WTC11 (cell line): ENCODE data around the gene KRT85. TPM values are rescaled to one million over a fixed set of nuclear protein-coding genes. Genes with fewer than 3 reads are reported as not detected.

ENCODE experiments used
- ATAC-seq: fragments of 200-7000 bp; cut with Tn5 transposase; 2 replicates; pipeline ENCODE4 v1.10.0; 2021; ENCODE audit warnings: mild to moderate bottlenecking, moderate library complexity
- CTCF ChIA-PET: fragments of 300-600 bp; sonication (Branson Sonifier 250); formaldehyde crosslinking; loops from one replicate; lab custom pipeline; 2021; ENCODE audit warnings: antibody characterized with exemption; lab: Charles Lee
- POLR2A ChIA-PET: fragments of 350-600 bp; sonication (Branson Sonifier 250); formaldehyde crosslinking; loops from one replicate; lab custom pipeline; 2021; ENCODE audit warnings: antibody characterized with exemption; lab: Charles Lee
- DNase-seq: peaks from one replicate; pipeline ENCODE4 v3.0.0; 2021; ENCODE audit warnings: low spot score
- H3K27ac Mint-ChIP-seq: 2 replicates; pipeline ENCODE4 v1.8.0; 2021; ENCODE audit warnings: mixed read lengths
- H3K27me3 Mint-ChIP-seq: 2 replicates; pipeline ENCODE4 v1.8.0; 2021; ENCODE audit warnings: low read depth, mild to moderate bottlenecking, moderate library complexity, mixed read lengths
- H3K36me3 Mint-ChIP-seq: 2 replicates; pipeline ENCODE4 v1.8.0; 2021; ENCODE audit warnings: mixed read lengths
- H3K4me1 Mint-ChIP-seq: 2 replicates; pipeline ENCODE4 v1.8.0; 2022; ENCODE audit warnings: mixed read lengths
- H3K4me3 Mint-ChIP-seq: 2 replicates; pipeline ENCODE4 v1.8.0; 2021; ENCODE audit warnings: mild to moderate bottlenecking, moderate library complexity, mixed read lengths
- H3K9me3 Mint-ChIP-seq: 2 replicates; pipeline ENCODE4 v1.8.0; 2021; ENCODE audit warnings: mixed read lengths
- ATF1 ChIP-seq: sonication (generic); formaldehyde crosslinking; IDR thresholded peaks from 2 replicates; pipeline ENCODE4 v1.8.1; 2023; ENCODE audit warnings: mild to moderate bottlenecking, moderate library complexity, missing genetic modification reagents
- CREM ChIP-seq: sonication (generic); formaldehyde crosslinking; IDR thresholded peaks from 2 replicates; pipeline ENCODE4 v1.8.1; 2022; ENCODE audit warnings: mild to moderate bottlenecking, missing genetic modification reagents, moderate library complexity
- HMGA2 ChIP-seq: fragments of 250-450 bp; sonication (Bioruptor Pico); IDR thresholded peaks from 2 replicates; pipeline ENCODE4 v1.4.0; 2021; ENCODE audit warnings: mild to moderate bottlenecking, moderate library complexity
- JUN ChIP-seq: sonication (generic); formaldehyde crosslinking; IDR thresholded peaks from 2 replicates; pipeline ENCODE4 v1.8.0; 2023; ENCODE audit warnings: mild to moderate bottlenecking, missing genetic modification reagents
- MXD4 ChIP-seq: fragments of 250-450 bp; sonication (Bioruptor Pico); IDR thresholded peaks from 2 replicates; pipeline ENCODE4 v1.8.0; 2021; ENCODE audit warnings: mild to moderate bottlenecking, moderate library complexity, borderline replicate concordance
- NFYB ChIP-seq: sonication (generic); formaldehyde crosslinking; conservative IDR thresholded peaks from 2 replicates; pipeline ENCODE4 v1.8.0; 2022; ENCODE audit warnings: low read depth, missing genetic modification reagents
- SP1 ChIP-seq: sonication (generic); formaldehyde crosslinking; conservative IDR thresholded peaks from 2 replicates; pipeline ENCODE4 v1.8.1; 2022; ENCODE audit warnings: missing genetic modification reagents
- ZNF219 ChIP-seq: sonication (generic); formaldehyde crosslinking; IDR thresholded peaks from 2 replicates; pipeline ENCODE4 v1.8.0; 2023; ENCODE audit warnings: missing genetic modification reagents, mild to moderate bottlenecking, borderline replicate concordance
- total RNA-seq: library from RNA; stranded (reverse); gene quantifications from 3 replicates; pipeline ENCODE4 v1.2.3, GENCODE V29; 2021
- TF ChIP-seq, protein P1 (sequence below): sonication (generic); formaldehyde crosslinking; IDR thresholded peaks from 2 replicates; pipeline ENCODE4 v1.8.1; 2023; ENCODE audit warnings: mild to moderate bottlenecking, missing genetic modification reagents, borderline replicate concordance
- TF ChIP-seq, protein P2 (sequence below): fragments of 250-450 bp; sonication (Bioruptor Pico); IDR thresholded peaks from 2 replicates; pipeline ENCODE4 v1.9.0; 2021; ENCODE audit warnings: mild to moderate bottlenecking
- TF ChIP-seq, protein P3 (sequence below): sonication (generic); formaldehyde crosslinking; IDR thresholded peaks from 2 replicates; pipeline ENCODE4 v1.8.1; 2022; ENCODE audit warnings: mild to moderate bottlenecking, missing genetic modification reagents, moderate library complexity, borderline replicate concordance
- TF ChIP-seq, protein P4 (sequence below): sonication (generic); formaldehyde crosslinking; conservative IDR thresholded peaks from 2 replicates; pipeline ENCODE4 v1.8.1; 2022; ENCODE audit warnings: mild to moderate bottlenecking, missing genetic modification reagents
- TF ChIP-seq, protein P5 (sequence below): sonication (generic); formaldehyde crosslinking; IDR thresholded peaks from 2 replicates; pipeline ENCODE4 v1.8.1; 2023; ENCODE audit warnings: mild to moderate bottlenecking, moderate library complexity, missing genetic modification reagents
- TF ChIP-seq, protein P6 (sequence below): sonication (generic); formaldehyde crosslinking; IDR thresholded peaks from 2 replicates; pipeline ENCODE4 v1.8.0; 2022; ENCODE audit warnings: missing genetic modification reagents
- TF ChIP-seq, protein P7 (sequence below): fragments of 250-450 bp; sonication (Bioruptor Pico); IDR thresholded peaks from 2 replicates; pipeline ENCODE4 v1.9.0; 2021; ENCODE audit warnings: moderate library complexity, mild to moderate bottlenecking, inconsistent platforms, borderline replicate concordance
- TF ChIP-seq, protein P8 (sequence below): fragments of 200-600 bp; IDR thresholded peaks from 2 replicates; pipeline ENCODE4 v1.8.0; 2022; ENCODE audit warnings: antibody characterized with exemption

The KRT85 gene
- total RNA-seq, 1 experiment from 2014 or later = not detected

DNA sequence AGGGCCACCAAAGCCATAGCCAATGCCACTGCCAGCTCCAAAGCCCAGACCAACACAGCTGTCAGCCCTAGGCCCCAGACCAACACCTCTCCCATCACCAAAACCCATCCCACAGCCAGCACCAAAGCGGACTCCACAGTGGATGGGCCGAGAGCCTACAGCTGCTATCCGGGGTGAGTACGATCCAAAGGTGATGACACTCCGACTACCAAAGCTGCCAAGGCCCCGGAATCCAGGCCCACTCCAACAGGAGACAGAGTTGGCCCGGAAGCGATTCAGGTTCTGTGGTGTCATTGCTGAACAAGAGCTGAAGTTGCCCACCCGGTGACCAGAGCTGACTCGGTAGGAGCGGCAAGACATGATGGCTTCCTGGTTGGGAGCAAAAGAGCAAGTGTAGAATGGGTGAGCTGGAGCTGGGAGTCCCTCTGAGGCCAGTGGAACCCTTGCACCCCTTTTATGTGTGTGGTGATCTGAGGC, 18.0 kb upstream of the KRT85 start, which contains the start of gene KRT84 (continued):
- TF ChIP-seq, protein P1, sequence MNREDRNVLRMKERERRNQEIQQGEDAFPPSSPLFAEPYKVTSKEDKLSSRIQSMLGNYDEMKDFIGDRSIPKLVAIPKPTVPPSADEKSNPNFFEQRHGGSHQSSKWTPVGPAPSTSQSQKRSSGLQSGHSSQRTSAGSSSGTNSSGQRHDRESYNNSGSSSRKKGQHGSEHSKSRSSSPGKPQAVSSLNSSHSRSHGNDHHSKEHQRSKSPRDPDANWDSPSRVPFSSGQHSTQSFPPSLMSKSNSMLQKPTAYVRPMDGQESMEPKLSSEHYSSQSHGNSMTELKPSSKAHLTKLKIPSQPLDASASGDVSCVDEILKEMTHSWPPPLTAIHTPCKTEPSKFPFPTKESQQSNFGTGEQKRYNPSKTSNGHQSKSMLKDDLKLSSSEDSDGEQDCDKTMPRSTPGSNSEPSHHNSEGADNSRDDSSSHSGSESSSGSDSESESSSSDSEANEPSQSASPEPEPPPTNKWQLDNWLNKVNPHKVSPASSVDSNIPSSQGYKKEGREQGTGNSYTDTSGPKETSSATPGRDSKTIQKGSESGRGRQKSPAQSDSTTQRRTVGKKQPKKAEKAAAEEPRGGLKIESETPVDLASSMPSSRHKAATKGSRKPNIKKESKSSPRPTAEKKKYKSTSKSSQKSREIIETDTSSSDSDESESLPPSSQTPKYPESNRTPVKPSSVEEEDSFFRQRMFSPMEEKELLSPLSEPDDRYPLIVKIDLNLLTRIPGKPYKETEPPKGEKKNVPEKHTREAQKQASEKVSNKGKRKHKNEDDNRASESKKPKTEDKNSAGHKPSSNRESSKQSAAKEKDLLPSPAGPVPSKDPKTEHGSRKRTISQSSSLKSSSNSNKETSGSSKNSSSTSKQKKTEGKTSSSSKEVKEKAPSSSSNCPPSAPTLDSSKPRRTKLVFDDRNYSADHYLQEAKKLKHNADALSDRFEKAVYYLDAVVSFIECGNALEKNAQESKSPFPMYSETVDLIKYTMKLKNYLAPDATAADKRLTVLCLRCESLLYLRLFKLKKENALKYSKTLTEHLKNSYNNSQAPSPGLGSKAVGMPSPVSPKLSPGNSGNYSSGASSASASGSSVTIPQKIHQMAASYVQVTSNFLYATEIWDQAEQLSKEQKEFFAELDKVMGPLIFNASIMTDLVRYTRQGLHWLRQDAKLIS (CRISPR knock-in tag) = no peak
- TF ChIP-seq ZNF219 (CRISPR knock-in tag) (no peak), SP1 (CRISPR knock-in tag) (no peak), JUN (CRISPR knock-in tag) (no peak), CREM (CRISPR knock-in tag) (no peak), NFYB (CRISPR knock-in tag) (no peak), HMGA2 (CRISPR knock-in tag) (no peak)
- TF ChIP-seq, protein P2, sequence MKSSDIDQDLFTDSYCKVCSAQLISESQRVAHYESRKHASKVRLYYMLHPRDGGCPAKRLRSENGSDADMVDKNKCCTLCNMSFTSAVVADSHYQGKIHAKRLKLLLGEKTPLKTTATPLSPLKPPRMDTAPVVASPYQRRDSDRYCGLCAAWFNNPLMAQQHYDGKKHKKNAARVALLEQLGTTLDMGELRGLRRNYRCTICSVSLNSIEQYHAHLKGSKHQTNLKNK (CRISPR knock-in tag) = no peak
- TF ChIP-seq, protein P3, sequence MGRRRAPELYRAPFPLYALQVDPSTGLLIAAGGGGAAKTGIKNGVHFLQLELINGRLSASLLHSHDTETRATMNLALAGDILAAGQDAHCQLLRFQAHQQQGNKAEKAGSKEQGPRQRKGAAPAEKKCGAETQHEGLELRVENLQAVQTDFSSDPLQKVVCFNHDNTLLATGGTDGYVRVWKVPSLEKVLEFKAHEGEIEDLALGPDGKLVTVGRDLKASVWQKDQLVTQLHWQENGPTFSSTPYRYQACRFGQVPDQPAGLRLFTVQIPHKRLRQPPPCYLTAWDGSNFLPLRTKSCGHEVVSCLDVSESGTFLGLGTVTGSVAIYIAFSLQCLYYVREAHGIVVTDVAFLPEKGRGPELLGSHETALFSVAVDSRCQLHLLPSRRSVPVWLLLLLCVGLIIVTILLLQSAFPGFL = no peak
- TF ChIP-seq, protein P4, sequence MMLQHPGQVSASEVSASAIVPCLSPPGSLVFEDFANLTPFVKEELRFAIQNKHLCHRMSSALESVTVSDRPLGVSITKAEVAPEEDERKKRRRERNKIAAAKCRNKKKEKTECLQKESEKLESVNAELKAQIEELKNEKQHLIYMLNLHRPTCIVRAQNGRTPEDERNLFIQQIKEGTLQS (CRISPR knock-in tag) = no peak
- TF ChIP-seq, protein P5, sequence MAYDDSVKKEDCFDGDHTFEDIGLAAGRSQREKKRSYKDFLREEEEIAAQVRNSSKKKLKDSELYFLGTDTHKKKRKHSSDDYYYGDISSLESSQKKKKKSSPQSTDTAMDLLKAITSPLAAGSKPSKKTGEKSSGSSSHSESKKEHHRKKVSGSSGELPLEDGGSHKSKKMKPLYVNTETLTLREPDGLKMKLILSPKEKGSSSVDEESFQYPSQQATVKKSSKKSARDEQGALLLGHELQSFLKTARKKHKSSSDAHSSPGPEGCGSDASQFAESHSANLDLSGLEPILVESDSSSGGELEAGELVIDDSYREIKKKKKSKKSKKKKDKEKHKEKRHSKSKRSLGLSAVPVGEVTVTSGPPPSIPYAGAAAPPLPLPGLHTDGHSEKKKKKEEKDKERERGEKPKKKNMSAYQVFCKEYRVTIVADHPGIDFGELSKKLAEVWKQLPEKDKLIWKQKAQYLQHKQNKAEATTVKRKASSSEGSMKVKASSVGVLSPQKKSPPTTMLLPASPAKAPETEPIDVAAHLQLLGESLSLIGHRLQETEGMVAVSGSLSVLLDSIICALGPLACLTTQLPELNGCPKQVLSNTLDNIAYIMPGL (CRISPR knock-in tag) = no peak
- TF ChIP-seq, protein P6, sequence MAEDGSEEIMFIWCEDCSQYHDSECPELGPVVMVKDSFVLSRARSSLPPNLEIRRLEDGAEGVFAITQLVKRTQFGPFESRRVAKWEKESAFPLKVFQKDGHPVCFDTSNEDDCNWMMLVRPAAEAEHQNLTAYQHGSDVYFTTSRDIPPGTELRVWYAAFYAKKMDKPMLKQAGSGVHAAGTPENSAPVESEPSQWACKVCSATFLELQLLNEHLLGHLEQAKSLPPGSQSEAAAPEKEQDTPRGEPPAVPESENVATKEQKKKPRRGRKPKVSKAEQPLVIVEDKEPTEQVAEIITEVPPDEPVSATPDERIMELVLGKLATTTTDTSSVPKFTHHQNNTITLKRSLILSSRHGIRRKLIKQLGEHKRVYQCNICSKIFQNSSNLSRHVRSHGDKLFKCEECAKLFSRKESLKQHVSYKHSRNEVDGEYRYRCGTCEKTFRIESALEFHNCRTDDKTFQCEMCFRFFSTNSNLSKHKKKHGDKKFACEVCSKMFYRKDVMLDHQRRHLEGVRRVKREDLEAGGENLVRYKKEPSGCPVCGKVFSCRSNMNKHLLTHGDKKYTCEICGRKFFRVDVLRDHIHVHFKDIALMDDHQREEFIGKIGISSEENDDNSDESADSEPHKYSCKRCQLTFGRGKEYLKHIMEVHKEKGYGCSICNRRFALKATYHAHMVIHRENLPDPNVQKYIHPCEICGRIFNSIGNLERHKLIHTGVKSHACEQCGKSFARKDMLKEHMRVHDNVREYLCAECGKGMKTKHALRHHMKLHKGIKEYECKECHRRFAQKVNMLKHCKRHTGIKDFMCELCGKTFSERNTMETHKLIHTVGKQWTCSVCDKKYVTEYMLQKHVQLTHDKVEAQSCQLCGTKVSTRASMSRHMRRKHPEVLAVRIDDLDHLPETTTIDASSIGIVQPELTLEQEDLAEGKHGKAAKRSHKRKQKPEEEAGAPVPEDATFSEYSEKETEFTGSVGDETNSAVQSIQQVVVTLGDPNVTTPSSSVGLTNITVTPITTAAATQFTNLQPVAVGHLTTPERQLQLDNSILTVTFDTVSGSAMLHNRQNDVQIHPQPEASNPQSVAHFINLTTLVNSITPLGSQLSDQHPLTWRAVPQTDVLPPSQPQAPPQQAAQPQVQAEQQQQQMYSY (CRISPR knock-in tag) = no peak
- TF ChIP-seq, protein P7, sequence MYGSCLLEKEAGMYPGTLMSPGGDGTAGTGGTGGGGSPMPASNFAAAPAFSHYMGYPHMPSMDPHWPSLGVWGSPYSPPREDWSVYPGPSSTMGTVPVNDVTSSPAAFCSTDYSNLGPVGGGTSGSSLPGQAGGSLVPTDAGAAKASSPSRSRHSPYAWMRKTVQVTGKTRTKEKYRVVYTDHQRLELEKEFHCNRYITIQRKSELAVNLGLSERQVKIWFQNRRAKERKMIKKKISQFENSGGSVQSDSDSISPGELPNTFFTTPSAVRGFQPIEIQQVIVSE (CRISPR knock-in tag) = no peak
- TF ChIP-seq, all 79 proteins: peak for 0

DNA sequence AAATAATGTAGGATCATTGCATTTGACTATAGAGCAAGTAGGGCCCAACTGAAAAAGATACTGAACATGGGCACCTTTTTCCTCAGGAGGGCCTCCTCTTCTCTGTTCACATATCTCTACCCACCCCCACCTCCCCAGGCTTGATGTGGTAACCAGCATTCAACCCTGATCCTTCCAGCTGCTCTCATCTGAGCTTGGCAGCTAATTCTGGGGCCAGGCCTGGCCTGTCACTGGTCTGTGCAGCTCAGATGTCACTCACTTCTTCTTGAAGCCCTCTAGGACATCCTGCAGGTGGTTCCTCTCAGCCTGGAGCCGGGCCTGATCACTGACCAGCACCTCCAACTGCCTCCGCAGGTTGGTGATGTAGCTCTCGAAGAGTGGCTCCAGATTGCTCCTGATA, 16.1 kb upstream of the KRT85 start:
- Mint-ChIP-seq H3K27me3 (no peaks in the 10 kb centered on the region; the same call in 1 of the 2 replicates), H3K4me3 (no peak overlapping the region)
- POLR2A ChIA-PET = interaction anchor here (0.7 kb wide), 1 partner anchor 496 kb away, joined by 3 read pairs; no protein-coding TSS in a partner anchor
- CTCF ChIA-PET = interaction anchor here (1.0 to 4.1 kb wide), 5 partner anchors 11 to 496 kb away, joined by 3 to 24 read pairs (median 5); no protein-coding TSS in a partner anchor
- DNase-seq = no peak
- TF ChIP-seq ATF1 (no peak), JUN (CRISPR knock-in tag) (no peak), MXD4 (no peak)
- TF ChIP-seq, protein P8, sequence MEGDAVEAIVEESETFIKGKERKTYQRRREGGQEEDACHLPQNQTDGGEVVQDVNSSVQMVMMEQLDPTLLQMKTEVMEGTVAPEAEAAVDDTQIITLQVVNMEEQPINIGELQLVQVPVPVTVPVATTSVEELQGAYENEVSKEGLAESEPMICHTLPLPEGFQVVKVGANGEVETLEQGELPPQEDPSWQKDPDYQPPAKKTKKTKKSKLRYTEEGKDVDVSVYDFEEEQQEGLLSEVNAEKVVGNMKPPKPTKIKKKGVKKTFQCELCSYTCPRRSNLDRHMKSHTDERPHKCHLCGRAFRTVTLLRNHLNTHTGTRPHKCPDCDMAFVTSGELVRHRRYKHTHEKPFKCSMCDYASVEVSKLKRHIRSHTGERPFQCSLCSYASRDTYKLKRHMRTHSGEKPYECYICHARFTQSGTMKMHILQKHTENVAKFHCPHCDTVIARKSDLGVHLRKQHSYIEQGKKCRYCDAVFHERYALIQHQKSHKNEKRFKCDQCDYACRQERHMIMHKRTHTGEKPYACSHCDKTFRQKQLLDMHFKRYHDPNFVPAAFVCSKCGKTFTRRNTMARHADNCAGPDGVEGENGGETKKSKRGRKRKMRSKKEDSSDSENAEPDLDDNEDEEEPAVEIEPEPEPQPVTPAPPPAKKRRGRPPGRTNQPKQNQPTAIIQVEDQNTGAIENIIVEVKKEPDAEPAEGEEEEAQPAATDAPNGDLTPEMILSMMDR = no peak
- TF ChIP-seq, all 79 proteins: peak for 0
- Mint-ChIP-seq H3K4me1 (no peaks in the 10 kb centered on the region), H3K9me3 (no peaks in the 10 kb centered on the region), H3K27ac (no peak overlapping the region), H3K36me3 (no peaks in the 10 kb centered on the region)
- no peak for ATAC-seq
